OCI-M2 (cell line): ENCODE measurements around the gene C3orf18.

Experiments
- DNase-seq: peaks from one replicate; lab custom pipeline; 2025; ENCODE audit not compliant: unreplicated experiment; lab: John Stamatoyannopoulos, UW

C3orf18 gene

DNA sequence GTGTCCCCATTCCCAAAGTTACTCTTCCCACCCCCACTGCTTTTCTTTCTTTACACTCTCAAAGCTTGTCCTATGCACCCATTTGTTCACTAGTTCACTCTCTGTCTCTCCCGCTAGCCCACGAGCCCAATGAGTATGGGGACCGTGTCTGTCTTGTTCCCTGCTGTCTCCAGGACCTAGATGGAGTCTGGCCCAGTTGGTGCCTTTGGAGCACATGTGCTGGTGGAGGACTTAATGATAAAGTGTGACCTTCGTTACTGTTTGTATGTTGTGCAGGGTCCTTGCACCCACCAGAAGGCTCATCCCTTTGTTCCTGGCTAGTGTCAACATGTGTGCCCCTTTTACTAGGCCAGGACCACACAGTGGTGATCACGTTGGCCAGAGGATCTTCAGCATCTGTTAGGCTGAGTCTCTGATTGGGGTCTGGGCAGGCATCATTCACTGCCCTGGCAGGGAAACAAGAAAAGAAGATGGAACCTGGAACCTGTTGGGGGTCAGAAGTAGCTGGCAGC is 36.6 kb upstream of the C3orf18 start:
- no peak for DNase-seq

- no peak for DNase-seq
Observed at GRCh38 chr3:50603261-50604109, 35.9 kb upstream of the C3orf18 start.

DNA sequence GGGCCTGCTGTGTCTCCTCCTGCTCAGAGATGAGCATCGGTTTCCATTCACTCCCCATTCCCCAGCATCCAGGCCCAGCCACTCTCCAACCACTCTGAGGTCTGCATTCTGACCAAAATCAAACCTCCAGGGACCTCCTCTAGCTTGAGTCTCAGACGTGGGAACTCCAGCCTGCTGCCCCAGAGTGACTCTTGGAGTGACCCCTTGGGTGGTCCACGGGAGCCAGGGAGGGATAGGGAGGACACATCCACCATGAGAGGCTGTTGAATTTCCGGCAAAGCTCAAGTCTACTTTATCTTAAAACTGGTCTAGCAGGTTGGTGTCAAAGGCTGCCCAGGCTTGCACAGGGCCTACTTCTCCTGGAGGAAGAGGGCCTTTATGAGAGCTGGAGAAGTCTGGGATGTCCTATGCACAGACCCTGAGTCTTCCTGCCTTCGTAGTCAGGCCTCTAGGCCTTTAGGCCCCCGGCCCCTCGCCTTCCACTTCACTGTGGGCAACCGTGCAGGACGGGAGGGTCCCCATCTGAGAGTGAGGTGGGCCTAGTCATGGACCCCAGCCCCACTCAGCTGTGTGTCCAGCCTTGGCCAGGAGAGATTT is 35.1 kb upstream of the C3orf18 start:
- no peak for DNase-seq

GRCh38 chr3:50600841-50601591 is 33.5 kb upstream of the C3orf18 start:
- no peak for DNase-seq

DNA sequence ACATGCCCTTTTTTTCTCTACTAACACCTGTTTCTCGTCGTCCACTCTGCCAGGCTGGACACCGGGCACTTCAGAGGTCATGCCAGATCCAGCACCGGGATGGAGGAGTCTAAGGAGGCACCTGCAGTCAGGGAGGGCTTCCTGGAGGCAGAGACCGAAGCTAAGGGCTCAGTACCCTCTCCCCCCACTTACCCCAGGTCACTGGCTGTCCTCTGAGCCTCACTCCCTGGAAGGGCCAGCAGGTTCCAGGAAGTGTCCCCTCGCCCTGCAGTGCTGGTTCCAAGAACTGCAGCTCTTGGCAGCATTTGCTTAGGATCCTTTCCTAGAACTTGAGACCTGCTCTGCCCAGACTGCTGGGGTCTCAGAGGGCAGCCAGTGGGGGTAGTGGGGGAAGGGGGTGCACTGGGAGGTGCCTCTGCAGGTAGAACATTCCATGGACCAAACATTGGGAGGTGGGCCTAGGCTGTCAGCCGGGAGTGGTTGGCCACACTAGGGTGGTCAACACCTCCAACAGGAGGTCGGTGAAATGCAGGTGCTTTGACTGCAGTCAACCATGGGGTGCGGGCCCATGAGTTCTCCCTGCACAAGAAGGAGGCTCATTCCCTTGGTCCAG is 32.7 kb upstream of the C3orf18 start:
- no peak for DNase-seq

DNA sequence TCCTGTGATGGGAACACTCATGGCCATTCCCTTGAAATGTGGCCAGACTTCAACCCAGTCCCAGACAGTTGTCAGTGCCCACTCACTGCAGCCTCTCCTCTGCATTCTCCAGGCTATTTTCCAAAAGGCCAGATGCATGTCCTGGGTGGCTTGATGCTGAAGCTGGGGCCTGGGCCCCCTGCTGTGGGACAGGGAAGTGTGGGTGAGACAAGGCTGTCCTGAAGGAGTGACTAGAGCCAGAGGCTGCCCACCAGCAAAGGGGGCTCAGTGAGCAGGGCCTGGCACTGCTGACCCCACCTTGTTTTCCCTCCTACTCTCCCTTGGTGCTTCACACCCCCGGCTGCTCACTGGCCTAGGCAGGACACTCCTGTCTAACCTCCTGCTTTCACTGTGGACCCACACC is 32.2 kb upstream of the C3orf18 start:
- DNase-seq = no peak

DNA sequence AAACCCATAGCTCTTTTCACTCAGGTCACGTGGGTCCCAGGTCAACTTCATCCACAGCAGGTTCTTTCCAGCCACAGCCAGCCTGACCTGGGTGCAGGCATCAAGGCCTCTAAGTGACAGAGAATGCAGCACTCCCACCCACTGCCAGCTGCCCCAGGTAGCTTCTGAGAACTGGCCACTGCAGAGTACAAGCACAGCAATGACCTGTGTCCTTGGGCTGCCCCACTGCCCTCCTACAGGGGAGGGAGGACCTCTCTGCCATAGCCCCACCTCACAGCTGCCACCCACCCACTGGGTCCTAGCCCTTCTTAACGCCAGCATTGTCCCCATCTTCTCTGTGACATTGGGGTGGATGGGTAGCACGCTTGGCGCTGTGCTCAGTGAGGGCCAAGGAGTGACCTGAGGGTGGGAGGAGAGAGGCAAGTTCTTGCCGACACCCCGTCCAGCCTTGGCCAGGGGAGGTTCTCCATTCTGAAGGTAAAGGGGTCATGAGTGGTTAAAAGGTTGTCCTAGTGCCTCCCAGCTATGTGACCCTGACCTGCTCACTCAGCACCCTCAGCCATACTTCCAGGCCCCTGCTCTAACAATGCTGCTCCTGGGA is 31.7 kb upstream of the C3orf18 start:
- DNase-seq = no peak

DNA sequence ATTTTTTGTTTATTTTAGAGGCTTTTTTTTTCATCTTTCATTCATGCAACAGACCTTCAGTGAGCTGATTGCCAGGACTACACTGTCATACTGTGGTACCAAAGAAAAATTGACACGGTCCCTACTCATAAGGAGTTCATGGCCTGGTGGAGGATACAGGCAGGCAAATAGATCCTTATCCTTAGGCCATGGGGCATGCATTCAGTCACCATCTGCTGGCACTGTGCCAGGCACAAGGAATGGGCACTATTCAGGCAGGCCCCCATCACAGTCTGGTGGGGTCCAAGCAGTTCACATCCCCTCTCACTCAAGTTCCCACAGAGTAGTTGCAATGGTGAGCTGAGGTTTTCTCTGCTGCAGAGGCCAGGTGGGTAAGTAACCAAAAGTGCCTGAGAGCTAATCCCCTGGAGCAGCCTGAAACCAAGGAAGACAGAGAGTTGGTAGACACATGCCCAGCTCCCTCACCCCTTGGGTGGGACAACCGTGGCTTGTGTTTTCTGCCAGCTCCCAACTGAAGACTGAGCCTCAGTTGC is 26.8 kb upstream of the C3orf18 start:
- DNase-seq = no peak

GRCh38 chr3:50592568-50592967 is 25.0 kb upstream of the C3orf18 start:
- DNase-seq = no peak

DNA sequence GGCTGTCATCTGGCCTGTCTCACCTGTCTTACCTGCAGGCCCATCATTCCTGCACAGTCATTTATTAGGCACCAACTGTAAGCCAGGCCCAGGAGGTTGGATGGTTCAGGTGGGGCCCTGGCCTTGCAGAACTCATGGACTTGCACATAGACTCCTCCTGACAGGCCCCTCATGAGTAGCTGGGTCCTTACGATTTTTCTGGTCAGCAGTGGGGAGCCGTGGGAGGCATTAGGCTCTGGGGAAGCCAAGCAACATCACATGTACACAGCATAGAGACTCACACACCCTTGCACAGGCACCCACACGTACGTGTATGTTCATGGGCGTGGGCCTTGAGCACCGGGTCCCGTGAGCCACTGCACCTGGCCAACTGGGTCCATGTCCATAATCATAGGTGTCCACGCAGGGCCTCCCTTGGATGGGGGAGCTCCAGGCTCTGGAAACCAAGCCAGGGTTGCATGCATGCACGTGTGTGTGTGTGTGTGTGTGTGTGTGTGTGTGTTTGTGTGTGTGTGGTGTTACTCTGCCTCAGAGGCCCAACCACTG is 23.7 kb upstream of the C3orf18 start:
- DNase-seq = no peak

DNA sequence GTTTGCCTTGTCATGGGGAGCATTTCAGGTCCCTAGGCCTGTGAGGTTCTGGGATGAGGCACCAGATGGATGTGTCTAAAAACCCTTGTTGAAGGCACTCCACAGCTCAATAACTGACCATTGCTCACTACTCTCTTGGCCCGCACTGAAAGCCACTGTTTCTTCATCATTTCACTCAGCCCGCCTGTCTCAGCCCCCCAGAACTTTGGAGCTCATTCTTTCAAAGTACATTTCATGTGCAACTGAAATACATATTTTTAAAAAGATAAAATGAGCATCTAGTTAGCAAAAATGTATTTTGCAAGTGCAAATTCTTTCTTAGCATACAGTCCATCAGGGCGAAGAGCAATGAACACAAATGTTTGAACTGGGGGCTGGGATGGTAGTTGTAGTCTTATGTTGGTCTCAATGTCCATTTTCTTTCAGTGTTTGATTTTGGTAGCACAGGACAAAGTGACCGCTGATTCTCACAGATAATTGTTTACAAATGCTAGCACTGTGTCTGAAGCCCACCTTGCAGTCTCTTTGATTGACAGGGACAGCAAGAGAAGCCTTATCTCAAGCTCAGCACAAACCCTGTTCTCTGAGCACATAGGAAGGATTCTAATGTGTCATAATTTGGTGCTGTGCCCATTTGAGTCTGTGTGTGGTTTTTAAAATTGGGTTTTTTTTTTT is 21.3 kb upstream of the C3orf18 start:
- DNase-seq = no peak

GRCh38 chr3:50587806-50588758 is 20.5 kb upstream of the C3orf18 start:
- no peak for DNase-seq

DNA sequence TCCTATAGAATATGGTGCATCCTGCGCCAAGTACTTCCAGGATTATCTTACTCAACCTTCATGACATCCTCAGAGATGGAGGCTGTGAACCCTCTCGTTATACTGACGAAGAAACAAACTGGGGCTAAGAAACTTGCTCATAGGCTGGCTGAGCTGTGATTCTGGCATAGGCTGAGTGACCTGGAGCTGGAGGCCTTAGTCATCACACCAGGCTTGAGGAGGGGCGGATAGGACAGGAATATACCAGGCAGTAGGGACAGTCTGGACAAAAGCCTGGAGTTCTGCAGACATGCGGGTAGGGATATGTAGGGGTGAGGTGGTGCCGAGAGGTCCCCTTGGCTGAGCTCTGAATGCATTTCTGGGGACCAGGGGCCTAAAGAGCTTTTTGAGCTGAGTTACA is 19.8 kb upstream of the C3orf18 start:
- no peak for DNase-seq

- no peak for DNase-seq
Observed at GRCh38 chr3:50586763-50587070, 19.2 kb upstream of the C3orf18 start.

DNA sequence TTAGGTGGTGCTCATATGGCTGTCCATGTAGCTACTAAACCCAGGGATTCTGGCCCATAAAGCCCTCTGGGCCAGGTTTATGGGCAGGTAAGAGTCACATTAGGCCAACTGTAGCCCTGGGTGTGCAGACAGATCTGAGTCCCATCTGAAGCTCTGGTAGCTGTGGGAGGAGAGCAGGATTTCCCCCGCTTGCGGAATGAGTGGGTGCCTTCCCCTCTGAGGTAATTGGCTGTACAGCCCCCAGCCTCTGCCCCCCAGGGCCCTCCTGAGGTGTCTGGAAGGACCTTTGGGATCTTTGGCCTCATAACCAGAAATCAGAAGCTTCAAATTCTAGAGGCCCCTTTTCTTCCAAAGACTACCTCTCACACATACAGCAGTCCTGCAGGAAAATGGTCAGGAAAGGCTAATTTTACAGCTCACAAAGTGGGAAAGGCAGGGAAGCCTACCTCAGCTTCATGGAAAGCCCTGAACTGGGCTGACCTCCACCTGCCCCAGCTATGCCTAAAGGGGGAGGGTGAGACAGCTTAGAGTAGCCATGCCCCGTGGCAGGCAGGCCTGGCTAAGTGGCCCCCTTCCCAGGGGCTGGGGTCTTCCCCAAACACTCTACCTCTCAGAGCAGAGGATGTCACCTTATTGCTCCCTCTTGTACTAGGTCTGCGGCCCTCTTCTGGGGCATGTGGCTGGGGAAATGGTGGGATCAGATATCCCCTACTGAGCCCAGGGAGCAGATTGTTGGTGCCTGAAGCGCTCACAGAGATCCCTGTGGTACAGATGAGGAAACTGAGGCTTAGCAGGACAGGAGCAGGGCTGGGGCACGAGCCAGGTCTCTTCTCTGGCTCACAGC is 18.6 kb upstream of the C3orf18 start:
- no peak for DNase-seq

GRCh38 chr3:50584391-50584790 is 16.8 kb upstream of the C3orf18 start:
- no peak for DNase-seq

DNA sequence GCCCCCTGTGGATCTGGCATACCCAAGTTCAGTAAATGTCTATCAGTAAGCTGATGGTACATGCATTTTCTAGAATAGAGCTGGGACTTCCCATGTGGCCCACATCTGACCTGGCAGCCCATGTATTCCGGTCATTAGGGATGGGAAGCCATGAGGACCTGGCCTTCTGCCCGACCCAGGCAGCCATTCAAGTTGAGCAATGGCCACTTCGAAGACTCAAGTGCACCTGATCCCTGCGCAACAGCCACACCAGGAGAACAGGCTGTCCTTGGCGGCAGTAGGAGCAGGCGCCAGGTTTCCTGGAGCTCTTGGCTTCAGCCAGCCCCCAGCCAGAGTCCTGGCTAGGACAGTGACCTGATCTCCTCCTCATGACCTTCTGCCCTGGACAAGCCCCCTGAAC is 16.4 kb upstream of the C3orf18 start:
- no peak for DNase-seq

DNA sequence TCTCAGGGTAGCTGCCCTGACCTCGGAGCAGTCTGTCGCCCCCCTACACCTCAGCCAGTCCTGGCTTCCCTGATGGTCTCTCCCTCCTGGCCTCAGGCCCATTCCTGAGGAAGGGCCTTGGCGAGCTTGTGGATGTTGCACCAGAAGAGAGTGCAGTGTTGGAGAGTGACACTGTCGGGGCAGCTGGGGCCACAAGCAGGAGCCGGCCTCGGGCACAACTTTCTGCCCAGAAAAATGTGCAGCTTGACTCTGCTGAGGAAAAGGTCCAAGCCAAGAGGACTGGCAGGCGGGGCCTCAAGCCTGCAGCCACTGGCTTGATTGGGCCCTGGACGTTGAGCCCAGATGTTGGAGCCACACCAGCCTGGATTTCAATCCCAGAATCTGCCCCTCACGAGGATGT is 14.5 kb upstream of the C3orf18 start:
- no peak for DNase-seq
